GM21576 (cell line): Measurements from ENCODE around the gene CNIH2.
A peak's percentile ranks its signal among the peaks of the same experiment; 100 is the strongest.
"Not testable (repeated sequence)": the region's sequence is repeated elsewhere in the genome, so short reads cannot be mapped to it uniquely, and the experiment has no call there.

Source experiments
- ATAC-seq: cut with Tn5 transposase; IDR thresholded peaks from one replicate; pipeline ENCODE4 v1.9.1; 2021; ENCODE audit warnings: mild to moderate bottlenecking, moderate library complexity; ENCODE audit not compliant: unreplicated experiment

CNIH2 gene

DNA sequence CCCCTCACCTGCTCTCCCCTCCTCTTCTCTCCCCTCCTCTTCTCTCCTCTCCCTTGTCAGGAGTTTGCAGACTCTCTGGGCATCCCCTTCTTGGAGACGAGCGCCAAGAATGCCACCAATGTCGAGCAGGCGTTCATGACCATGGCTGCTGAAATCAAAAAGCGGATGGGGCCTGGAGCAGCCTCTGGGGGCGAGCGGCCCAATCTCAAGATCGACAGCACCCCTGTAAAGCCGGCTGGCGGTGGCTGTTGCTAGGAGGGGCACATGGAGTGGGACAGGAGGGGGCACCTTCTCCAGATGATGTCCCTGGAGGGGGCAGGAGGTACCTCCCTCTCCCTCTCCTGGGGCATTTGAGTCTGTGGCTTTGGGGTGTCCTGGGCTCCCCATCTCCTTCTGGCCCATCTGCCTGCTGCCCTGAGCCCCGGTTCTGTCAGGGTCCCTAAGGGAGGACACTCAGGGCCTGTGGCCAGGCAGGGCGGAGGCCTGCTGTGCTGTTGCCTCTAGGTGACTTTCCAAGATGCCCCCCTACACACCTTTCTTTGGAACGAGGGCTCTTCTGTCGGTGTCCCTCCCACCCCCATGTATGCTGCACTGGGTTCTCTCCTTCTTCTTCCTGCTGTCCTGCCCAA lies 1.9 kb upstream of the CNIH2 start:
- ATAC-seq = no peak

DNA sequence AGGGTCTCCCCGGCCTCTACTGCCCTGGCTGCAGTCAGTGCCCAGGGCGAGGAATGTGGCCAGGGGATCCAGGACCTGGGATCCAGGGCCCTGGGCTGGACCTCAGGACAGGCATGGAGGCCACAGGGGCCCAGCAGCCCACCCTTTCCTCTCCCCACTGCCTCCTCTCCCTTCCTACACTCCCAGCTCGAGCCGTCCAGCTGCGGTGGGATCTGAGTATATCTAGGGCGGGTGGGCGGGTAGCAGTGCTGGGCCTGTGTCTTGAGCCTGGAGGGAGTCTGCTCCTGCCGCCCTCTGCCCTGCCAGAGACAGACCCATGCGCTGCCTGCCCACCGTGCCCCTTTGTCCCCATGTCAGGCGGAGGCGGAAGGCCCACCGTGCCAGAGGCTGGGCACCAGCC lies 1.4 kb upstream of the CNIH2 start:
- ATAC-seq = not testable (repeated sequence)

DNA sequence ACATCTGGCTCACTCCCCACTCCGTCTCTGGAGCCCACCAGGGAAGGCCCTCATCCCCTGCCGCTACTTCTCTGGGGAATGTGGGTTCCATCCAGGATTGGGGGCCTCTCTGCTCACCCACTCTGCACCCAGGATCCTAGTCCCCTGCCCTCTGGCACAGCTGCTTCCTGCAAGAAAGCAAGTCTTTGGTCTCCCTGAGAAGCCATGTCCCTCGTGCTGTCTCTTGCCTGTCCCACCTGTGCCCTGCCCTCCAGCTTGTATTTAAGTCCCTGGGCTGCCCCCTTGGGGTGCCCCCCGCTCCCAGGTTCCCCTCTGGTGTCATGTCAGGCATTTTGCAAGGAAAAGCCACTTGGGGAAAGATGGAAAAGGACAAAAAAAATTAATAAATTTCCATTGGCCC lies 911 bp upstream of the CNIH2 start:
- not testable (repeated sequence) for ATAC-seq

DNA sequence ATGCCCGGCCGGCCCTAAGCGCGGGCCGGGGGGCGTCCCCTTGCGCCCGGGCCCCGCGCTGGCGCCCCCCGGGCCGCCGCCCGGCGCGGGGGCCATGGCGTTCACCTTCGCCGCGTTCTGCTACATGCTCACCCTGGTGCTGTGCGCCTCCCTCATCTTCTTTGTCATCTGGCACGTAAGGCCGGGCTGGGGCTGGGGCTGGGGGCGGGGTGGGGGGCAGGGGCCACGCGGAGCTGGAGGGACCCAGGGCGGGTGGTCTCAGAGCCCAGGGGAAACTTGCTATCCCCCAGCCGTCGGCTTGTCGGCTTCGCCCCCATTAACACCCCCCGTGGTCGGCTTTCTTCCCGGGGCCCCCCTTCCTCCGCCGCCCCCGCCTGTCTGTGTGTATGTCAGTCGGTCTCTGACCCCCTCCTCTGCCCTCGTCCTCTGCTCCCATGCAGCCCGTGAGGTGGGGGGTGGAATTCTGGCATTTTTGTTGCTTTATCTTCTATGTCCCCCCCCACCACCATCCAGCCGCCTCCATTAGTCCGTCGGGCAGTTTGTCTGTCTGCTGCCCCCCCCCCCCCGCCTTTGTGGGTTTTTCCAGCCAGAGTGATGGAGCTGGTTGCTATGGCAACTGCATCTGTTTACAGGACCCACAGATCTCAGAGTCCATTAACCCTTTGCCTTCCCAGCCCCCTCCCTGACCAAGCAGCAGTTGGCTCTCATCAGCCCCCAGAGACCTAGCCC lies 552 bp downstream of the CNIH2 start:
- no peak for ATAC-seq

DNA sequence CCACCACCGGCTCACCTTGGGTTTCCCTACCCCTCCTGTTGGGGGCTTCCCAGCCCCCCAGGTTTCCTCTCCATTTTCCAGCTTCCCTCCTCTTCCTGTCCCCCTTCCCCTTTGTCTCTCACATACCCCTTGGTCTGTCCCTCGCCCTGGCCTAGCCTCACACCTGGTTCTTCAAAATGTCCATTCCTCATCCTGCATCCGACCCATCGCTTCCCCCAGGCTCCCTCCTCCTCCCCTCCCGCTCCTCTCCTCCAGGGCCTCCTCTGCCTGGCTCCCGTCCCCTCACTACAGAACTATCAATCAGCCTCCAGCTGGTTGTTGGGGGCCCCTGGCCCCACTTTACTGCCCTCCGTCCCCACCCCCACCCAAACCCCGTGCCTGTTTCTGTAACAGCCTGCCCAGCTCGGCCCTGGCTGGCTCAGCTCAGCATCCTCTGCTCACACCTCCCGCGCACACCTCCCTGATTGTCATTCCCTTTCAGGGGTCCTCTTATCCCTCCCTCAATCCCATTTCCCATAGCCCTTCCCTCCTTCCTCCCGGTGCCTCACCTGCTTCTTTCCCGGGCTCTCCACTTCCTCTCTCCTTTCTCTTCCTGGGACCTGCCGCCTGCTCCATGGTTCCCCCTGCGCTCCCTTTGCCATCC lies 1.2 kb downstream of the CNIH2 start:
- ATAC-seq = no peak

DNA sequence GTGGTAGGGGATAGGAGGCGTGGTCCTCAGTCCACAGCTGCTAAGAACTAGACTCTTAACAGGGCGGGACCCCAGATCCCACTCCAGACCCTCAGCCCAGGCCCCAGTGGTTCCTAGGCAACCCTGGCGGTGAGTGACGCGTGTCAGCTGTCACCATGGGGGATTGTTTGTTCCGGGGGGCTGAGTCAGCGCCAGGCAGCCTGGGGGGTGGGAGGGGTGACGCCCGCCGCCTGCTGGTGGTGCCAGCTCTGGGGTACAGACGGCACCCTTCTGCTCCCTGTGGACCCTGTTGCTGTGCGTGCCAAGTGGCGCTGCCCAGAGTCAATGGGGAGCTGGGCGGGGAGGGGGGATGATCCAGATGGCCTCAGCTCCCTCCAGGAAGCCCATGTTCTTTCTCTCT lies 2.5 kb downstream of the CNIH2 start:
- no peak for ATAC-seq

DNA sequence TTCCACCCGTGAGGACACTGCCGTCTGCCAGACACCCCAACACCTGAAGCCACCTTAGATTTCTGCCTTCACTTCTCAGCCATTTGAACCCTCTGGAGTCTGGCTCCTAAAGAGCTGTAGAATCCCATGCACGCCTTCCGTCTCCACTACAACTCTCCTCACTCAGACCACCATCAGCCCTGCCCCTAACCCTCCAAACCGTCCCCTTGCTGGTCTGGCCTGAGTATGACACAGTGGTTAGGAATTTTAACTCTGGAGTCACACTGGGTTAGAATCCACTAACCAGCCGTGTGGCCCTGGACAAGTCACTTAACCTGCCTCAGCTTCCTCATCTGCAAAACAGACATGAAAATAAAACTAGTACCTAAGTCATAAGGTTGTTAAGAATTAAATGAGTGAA lies 3.0 kb downstream of the CNIH2 start:
- ATAC-seq = no peak

DNA sequence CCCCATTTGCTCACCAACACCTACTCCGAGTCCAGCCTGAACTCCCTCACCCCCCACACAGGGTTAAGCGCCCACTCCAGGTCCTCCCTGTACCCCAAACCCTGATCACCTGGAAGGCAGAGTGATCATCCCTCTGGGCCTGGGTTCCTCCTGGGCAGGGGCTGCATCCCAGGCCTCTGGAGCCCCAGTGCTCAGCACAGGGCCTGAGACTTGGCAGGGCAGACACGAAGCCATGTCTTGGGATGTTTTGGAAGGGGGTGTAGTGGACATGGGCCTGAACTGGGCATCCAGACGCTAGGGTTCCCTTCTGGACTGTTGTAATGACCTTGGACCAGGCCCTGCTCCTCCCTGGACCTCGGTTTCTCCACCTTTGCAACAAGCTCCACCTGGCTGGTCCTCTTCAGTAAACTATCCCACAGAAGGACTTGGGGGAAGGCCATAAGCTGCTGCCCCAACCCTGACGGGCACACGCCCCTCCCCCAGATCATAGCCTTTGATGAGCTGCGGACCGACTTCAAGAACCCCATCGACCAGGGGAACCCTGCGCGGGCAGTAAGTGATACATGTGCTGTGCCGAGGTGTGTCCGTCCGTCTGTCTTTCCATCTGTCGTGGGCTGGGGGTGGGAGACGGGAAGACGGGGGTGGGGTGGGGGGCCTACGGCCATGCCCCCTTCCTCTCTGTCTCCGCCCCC lies 3.9 kb downstream of the CNIH2 start:
- ATAC-seq = peak; percentile 6

DNA sequence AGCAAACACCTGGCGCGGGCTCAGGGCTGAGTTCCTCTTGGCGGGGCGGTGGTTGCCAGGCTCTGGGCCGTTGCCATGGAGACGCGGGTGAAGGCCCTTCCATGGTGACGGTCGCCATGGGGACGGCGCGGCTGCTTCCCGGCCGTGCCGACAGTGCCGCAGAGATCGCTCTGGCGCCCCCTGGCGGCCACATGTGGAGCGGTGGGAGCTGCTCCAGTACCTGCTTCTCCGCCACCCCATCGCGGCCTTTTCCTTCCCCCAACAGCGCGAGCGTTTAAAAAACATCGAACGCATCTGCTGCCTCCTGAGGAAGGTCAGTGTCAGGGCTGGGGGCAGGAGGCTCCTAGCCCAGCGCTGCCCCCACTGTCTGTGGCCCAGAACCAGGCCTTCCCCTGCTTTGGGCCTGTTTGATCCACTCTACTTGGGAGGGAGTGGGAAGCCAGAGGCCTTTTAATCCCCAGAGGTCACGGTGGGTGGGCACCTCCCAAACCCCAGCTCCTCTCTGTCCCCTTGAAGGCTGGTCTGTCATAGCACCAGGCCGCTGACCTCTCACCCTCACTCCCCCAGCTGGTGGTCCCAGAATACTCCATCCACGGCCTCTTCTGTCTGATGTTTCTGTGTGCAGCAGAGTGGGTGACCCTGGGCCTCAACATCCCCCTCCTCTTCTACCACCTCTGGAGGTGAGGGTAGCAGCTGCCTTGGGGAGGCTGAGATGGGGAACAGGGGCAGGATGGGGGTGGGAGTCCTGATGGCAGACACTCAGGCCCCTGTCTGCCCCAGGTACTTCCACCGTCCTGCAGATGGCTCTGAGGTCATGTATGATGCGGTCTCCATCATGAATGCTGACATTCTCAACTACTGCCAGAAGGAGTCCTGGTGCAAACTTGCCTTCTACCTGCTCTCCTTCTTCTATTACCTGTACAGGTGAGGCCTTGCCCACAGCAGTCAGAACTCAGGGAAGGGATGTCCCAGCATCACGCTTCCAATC lies 4.8 kb downstream of the CNIH2 start:
- peak; percentile 71 for ATAC-seq

DNA sequence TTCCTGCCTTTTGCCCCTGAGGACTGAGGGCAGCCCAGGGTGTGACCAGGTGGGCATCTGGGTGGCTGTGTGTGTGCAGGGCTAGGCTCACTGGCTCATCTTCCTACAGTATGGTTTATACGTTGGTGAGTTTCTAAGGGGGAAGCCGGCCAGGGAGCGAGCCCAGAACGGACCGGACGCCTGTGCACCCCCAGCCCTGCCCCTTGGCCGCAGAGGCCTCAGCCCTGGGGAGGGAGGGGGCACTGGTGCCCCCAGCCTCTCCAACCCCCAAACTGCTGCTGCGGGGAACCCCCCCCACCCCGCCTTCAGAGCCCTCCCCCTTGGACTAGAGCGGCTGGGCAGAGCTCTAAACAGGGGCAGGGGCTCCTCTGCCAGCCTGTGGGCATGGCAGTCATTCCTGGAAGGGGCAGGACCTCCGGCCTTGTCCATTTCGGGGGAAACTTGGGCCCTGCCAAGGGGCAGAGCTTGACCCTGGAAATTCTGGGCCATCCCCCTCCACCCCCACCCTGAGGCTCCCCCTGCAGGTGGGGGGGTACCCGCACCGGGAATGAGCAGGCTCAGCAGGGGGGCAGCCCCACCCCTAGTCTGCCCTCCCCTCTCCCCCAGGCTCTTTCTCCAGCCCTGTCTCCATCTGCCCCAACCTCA lies 5.6 kb downstream of the CNIH2 start:
- ATAC-seq = no peak

DNA sequence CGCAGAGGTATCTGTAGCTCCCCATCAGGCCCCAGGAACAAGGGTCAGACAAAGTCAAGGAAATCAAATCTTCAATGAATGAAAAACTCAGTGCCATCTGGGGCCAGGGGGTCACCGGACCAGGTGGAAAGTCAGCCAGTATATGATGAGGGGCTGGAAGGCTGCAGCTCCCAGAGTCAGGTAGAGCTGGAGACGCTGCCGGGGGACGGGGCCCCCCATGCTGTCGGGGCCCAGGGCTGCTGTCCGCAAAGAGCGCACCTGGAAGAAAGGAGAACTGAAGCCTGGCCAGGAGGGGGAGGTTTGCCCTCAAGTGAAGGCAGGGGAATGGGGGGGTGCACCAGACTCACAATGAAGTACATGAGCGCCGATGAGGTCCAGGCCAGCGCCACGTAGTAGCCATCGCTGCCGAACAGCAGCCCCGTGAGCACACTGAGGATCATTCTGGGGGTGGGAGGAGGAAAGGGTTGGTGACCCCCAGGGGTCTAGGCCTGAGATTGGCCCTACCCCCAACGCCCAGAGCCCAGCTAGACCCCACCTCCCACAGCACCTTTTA lies 6.6 kb downstream of the CNIH2 start:
- ATAC-seq = no peak

DNA sequence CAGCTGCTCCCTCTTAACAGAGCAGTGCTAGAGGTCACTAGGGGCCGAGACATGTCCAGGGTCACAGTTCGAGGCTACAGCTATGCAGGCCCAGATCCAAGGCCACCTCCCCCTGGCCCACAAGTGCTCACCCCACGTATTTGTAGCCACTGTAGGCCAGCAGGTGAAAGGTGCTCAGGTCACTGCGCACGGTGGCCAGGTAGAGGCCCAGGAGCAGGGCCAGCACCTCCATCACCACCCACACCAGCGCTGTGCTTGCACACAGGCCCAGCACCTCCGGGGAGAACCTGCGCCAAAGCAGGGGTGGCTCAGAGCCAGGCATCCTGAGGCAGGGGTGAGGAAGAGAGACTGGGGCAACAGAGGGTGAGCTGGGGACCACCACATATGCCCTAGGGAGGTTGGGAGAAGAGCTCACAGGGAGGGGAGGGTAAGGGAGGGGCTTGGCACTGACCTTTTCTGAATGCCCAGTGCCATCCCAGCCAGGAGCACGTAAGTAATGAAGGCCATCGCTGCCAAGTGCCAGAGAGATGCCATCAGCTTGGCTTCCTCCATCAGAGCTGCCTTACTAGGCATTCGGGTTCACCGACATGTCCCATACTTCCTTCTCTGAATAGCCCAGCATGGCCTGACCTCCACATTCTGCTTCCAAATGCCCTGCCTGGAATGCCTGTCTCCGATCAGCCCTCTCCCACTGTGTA lies 7.4 kb downstream of the CNIH2 start:
- ATAC-seq = no peak

DNA sequence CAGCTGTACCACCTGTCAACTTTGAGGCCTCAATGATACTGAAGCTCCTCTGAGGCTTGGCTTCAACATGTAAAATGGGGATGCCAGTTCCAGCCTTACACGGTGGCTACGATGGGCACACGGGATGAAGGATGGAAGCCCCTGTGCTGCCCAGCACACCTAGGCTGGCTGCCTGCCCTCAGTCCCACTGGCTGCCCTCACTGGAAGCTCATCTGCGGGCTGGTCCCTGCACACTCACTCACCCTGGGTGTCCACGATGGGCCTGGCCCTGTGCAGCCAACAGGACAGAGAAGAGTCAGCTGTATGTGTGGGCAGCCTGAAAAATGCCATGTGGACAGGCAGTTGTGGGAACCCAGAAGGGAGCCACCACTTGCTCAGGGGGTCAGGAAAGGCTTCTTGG lies 8.7 kb downstream of the CNIH2 start:
- no peak for ATAC-seq

DNA sequence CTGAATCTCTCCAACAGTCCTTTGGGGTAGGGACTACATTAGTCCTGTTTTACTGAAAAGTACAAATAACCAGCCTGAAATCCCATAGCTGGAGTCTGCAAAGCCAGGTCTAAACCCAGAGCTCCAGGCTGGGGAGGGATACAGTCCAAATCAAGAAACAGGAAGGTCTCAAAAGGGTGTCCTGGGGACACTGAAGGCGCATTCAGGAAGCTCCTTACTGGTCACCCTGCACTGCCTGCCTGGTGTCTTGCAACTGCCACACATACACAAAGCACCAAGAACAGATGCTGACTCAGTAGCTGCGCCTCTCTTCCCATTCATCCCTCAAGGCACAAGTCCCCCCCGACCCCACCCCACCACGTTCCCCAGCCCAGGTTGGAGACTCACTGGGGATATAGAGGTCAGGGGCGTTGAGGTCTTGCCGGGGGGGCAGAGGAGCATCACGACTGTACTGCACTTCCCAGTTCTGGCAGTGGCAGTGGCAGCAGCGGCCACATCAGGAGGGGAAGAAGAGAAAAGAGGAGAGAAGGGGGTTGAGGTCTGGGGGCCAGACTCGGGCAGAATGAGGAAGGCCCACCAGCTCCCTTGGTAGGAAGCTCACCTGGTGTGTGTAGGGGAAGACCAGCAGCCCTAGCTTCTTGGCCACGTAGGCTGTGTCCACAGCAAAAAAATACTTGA lies 9.4 kb downstream of the CNIH2 start:
- no peak for ATAC-seq

DNA sequence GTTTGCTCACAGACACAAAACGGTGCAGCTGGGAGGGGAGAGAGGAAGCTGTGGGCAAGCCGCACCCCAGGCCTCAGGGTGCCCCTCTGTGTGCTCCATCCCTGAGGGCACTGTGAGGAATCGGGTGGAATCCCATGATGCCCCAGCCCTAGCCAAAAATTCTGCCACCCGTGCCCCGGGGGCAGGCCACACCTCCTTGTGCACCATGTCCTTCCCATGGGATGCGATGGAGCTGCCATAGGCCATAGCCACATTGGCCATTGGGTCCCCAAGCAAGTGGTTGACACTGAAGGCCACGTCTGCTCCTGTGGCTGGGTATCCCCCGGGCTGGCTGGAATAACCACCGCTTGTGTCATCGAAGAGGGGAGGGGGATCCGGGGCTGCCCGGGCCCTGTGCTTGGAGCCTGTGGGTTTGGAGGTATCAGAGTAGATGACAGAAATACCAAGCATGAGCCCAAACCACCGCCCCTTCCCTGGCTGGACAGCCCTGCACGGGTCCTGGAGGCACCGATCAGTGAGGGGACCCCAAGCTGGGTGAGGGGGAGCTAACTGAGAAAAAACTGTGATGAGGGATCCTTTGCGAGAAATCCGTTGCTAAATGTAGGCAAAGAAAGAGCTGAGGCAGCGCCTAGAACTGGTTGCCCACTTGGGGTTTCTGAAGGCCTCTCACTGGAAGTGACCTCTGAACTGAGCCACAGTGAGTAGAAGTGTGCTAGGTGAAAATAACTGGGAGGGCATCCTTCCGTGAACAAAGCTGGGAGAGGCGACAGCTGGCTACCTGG lies 10.1 kb downstream of the CNIH2 start:
- ATAC-seq = no peak

DNA sequence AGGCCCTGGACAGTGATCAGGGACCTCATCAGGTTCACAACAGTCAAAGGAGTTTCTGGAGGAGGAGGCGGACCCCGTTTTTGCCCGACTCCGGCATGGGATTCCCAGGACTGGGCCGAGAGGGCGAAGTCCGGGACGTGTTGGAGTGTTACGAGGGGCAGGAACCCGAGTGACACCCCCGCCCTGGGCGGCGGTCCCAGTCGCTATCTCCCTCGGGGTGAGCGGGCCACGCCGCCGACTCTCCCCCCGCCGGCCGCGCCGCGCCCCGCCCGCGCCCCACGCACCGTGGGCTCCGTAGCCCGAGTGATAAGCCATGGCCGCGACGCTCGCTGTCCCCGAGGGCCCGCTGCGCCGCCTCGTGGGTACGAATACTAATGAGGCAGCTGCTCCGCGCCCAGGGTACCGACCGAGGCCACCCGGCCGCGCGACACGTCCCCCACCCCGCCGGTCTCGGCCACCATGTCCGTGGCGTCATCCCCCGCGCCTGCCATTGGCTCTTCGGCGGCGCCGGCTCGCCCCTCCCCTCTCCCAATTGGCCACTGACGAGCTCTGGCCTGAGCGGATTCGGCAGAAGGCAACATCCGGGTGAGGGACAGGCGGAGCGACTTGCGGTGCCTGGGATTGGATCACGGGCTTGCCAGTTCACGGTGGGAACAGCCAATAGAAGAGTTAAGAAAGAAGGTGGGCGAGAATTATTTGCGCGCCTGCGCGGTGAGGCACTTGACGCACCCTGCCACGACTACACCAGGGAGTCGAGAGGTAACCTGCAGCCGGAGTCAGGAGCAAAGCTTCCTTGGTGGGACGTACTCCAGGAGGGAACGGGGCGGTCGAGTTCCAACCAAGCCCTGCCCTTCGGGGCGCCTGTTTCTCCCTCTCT lies 10.9 kb downstream of the CNIH2 start, which contains the start of gene YIF1A:
Gene YIF1A, minus strand, starts transcription at position 473 of the 877 bp plus-strand sequence. Its CDS starts 158 bp downstream, at position 315.
- ATAC-seq = peak; percentile 89
